ENCODE data around the gene SIGLEC11.

SIGLEC11 gene

DNA sequence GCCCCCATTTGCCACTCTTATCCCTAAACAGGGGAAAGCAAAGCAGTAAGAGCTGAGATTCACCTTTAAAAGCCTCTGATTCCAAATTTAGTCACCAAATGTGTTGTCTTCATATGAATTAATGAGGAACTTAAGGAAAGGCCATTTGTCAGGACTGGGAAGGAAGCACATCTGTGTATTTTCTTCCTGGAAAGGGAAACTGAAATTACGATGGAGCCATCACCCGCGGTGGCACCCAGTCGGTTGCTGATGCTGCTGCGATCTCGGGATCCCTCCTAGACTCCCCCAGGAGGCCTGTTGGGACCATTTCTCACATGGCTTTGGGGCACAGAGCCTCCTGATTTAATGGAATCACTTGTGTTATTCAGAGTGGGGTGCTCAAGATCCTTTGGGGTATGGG lies 56.8 kb downstream of the SIGLEC11 start:
- no peak for TF ChIP-seq POLR2A (IDR thresholded peaks at IDR 0.05; ENCODE audit: low read length)

More for the DNA sequence above, 56.8 kb downstream of the SIGLEC11 start:
- DNase-seq: no peak
